GM23338 (cell line): ENCODE data around the gene MYOF. TPM values are rescaled to one million over a fixed set of nuclear protein-coding genes. Genes with fewer than 3 reads are reported as not detected.
A peak's percentile ranks its signal among the peaks of the same experiment; 100 is the strongest.

ENCODE experiments used
- ATAC-seq: fragments of 200-7000 bp; cut with Tn5 transposase; 3 replicates; pipeline ENCODE4 v1.9.1; 2020
- DNase-seq: peaks from one replicate; pipeline ENCODE4 v3.0.0-alpha.2; 2015; ENCODE audit warnings: low spot score
- H2AFZ ChIP-seq: fragments of 200-600 bp; sonication (generic); 2 replicates; pipeline ENCODE4 v1.8.0; 2016; ENCODE audit warnings: antibody characterized with exemption, mild to moderate bottlenecking, moderate library complexity
- H3F3A ChIP-seq: fragments of 200-600 bp; sonication (generic); replicated peaks from 2 replicates; pipeline ENCODE4 v1.8.0; 2017; ENCODE audit warnings: antibody characterized with exemption, mixed run types, low read depth
- H3K27ac ChIP-seq: fragments of 200-600 bp; sonication (generic); 2 replicates; pipeline ENCODE4 v1.6.1; 2016; ENCODE audit warnings: low read depth
- H3K27me3 ChIP-seq: fragments of 200-600 bp; sonication (generic); 2 replicates; pipeline ENCODE4 v1.8.0; 2016; ENCODE audit warnings: mild to moderate bottlenecking, mixed run types, moderate library complexity; ENCODE audit not compliant: insufficient read depth
- H3K36me3 ChIP-seq: fragments of 200-600 bp; sonication (generic); 2 replicates; pipeline ENCODE4 v1.8.0; 2016; ENCODE audit warnings: mild to moderate bottlenecking; ENCODE audit not compliant: insufficient read depth
- H3K4me1 ChIP-seq: fragments of 200-600 bp; sonication (generic); 2 replicates; pipeline ENCODE4 v1.8.0; 2016; ENCODE audit warnings: mild to moderate bottlenecking, moderate library complexity; ENCODE audit not compliant: insufficient read depth
- H3K4me2 ChIP-seq: fragments of 200-600 bp; sonication (generic); 2 replicates; pipeline ENCODE4 v1.7.1; 2017; ENCODE audit warnings: mixed run types
- H3K4me3 ChIP-seq: fragments of 200-600 bp; sonication (generic); 2 replicates; pipeline ENCODE4 v1.6.1; 2016; ENCODE audit warnings: mixed run types
- H3K79me2 ChIP-seq: fragments of 200-600 bp; sonication (generic); replicated peaks from 2 replicates; pipeline ENCODE4 v1.8.0; 2017; ENCODE audit warnings: mild to moderate bottlenecking; ENCODE audit not compliant: insufficient read depth
- H3K9me2 ChIP-seq: fragments of 200-600 bp; sonication (generic); 2 replicates; pipeline ENCODE4 v1.8.0; 2017; ENCODE audit not compliant: insufficient read depth
- H4K20me1 ChIP-seq: fragments of 200-600 bp; sonication (generic); replicated peaks from 2 replicates; pipeline ENCODE4 v1.8.0; 2017; ENCODE audit warnings: mild to moderate bottlenecking; ENCODE audit not compliant: insufficient read depth
- H3K27ac Mint-ChIP-seq: 2 replicates; pipeline ENCODE4 v1.8.0; 2020; ENCODE audit warnings: inconsistent platforms, mild to moderate bottlenecking, moderate library complexity, mixed read lengths
- H3K27me3 Mint-ChIP-seq: 3 replicates; pipeline ENCODE4 v1.8.0; 2022; ENCODE audit warnings: low read depth, mild to moderate bottlenecking, moderate library complexity, mixed read lengths, inconsistent platforms; ENCODE audit not compliant: insufficient read depth, poor library complexity
- H3K36me3 Mint-ChIP-seq: 3 replicates; pipeline ENCODE4 v1.8.0; 2021; ENCODE audit warnings: low read depth, mild to moderate bottlenecking, inconsistent platforms, moderate library complexity, mixed read lengths
- H3K4me1 Mint-ChIP-seq: 3 replicates; pipeline ENCODE4 v1.8.0; 2020; ENCODE audit warnings: mild to moderate bottlenecking, inconsistent platforms, mixed read lengths
- H3K4me3 Mint-ChIP-seq: 3 replicates; pipeline ENCODE4 v1.8.0; 2021; ENCODE audit warnings: moderate library complexity, mild to moderate bottlenecking, inconsistent platforms, mixed read lengths
- H3K9me3 Mint-ChIP-seq: 3 replicates; pipeline ENCODE4 v1.8.0; 2020; ENCODE audit warnings: moderate library complexity, mild to moderate bottlenecking, inconsistent platforms, mixed read lengths
- CREB1 ChIP-seq: fragments of 250-450 bp; sonication (Bioruptor Pico); IDR thresholded peaks from 2 replicates; pipeline ENCODE4 v1.5.0; 2020; ENCODE audit warnings: low read depth, mild to moderate bottlenecking, moderate library complexity
- JUNB ChIP-seq: IDR thresholded peaks from one replicate; pipeline ENCODE4 v1.6.1; 2016; ENCODE audit warnings: antibody characterized with exemption; ENCODE audit not compliant: unreplicated experiment
- POLR2AphosphoS5 ChIP-seq: IDR thresholded peaks from 2 replicates; pipeline ENCODE4 v1.6.1; 2016; ENCODE audit warnings: antibody characterized with exemption, low read depth
- STAT1 ChIP-seq: IDR thresholded peaks from one replicate; pipeline ENCODE4 v1.6.1; 2016; ENCODE audit warnings: antibody characterized with exemption; ENCODE audit not compliant: unreplicated experiment
- ZNF114 ChIP-seq: fragments of 250-450 bp; sonication (Bioruptor Pico); IDR thresholded peaks from 2 replicates; pipeline ENCODE4 v1.5.0; 2020; ENCODE audit warnings: mild to moderate bottlenecking, moderate library complexity
- ZNF331 ChIP-seq: fragments of 250-450 bp; sonication (Bioruptor Pico); IDR thresholded peaks from 2 replicates; pipeline ENCODE4 v1.5.0; 2020; ENCODE audit warnings: low read depth, mild to moderate bottlenecking, moderate library complexity
- polyA plus RNA-seq: library from polyadenylated mRNA; unstranded; fragments of >200 nt; fragmentation: Nextera tagmentation; extraction: Ambion mirVana; gene quantifications from 2 replicates; pipeline ENCODE4 v1.2.1, GENCODE V29; 2016
- total RNA-seq: library from RNA; depleted of rRNA; stranded (reverse); fragments of >200 nt; shearing (Covaris generic); gene quantifications from 2 replicates; pipeline ENCODE4 v1.2.3, GENCODE V29; 2014
- TF ChIP-seq, protein P1 (sequence below), 2 experiments: fragments of 200-600 bp in 1 of 2; sonication (generic) in 1 of 2; conservative IDR thresholded peaks; 2 replicates each; pipeline versions ENCODE4 v1.5.1 to v1.6.1; 2016 to 2017; ENCODE audit warnings: antibody characterized with exemption in 2 of 2, low read depth in 2 of 2, mild to moderate bottlenecking in 2 of 2, moderate library complexity in 1 of 2
- TF ChIP-seq, protein P2 (sequence below): IDR thresholded peaks from one replicate; pipeline ENCODE4 v1.6.1; 2018; ENCODE audit warnings: antibody characterized with exemption; ENCODE audit not compliant: unreplicated experiment
- TF ChIP-seq, protein P3 (sequence below): fragments of 250-450 bp; sonication (Bioruptor Pico); IDR thresholded peaks from 2 replicates; pipeline ENCODE4 v1.5.0; 2020; ENCODE audit warnings: mild to moderate bottlenecking, moderate library complexity
- TF ChIP-seq, protein P4 (sequence below): IDR thresholded peaks from 2 replicates; pipeline ENCODE4 v1.6.1; 2016; ENCODE audit warnings: antibody characterized with exemption

The MYOF gene
- total and polyA plus RNA-seq, 2 experiments from 2014 or later: 0.82 to 1.4 TPM

DNA sequence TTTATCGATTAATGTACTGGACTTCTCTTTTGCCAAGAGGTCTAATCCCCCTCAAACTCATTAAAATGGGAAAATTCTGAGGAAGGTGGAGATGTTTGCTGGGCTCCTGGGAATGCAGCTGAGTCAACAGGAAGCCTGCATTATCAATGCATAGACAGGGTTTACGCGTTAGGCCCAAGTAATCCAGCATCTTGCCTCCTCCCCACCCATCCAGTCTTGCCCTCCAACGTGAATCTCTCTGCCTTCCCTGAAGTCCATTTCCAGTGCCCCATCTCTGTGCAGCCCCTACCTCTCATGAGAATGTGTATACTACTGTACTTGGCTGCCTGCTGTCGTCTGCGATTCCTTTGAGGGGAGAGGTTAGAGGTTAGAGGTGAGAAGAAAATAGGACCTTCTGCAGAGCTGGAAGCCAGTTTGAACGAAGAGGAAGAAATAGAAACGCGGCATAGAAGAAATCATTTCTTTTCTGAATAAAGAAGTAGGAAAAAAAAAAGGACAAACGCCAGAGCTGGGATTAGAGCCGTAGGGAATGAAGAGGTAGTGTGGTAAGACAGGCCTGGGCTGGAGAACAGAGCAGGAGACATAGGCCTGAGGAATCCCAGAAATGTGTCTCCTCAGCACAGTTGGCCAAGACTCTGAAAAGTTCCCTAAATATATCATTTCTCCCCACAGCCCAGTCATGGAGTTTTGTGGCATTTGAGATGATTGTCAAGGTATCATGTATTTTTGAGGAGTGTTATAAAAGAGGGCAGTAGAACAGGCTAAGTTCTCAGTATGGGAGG is 75.6 kb downstream of the MYOF start:
- H3F3A ChIP-seq: no peaks in the 10 kb centered on the region
- peak overlapping the region; percentile 45 for H2AFZ ChIP-seq
- TF ChIP-seq, protein P1, sequence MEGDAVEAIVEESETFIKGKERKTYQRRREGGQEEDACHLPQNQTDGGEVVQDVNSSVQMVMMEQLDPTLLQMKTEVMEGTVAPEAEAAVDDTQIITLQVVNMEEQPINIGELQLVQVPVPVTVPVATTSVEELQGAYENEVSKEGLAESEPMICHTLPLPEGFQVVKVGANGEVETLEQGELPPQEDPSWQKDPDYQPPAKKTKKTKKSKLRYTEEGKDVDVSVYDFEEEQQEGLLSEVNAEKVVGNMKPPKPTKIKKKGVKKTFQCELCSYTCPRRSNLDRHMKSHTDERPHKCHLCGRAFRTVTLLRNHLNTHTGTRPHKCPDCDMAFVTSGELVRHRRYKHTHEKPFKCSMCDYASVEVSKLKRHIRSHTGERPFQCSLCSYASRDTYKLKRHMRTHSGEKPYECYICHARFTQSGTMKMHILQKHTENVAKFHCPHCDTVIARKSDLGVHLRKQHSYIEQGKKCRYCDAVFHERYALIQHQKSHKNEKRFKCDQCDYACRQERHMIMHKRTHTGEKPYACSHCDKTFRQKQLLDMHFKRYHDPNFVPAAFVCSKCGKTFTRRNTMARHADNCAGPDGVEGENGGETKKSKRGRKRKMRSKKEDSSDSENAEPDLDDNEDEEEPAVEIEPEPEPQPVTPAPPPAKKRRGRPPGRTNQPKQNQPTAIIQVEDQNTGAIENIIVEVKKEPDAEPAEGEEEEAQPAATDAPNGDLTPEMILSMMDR (conservative IDR thresholded peaks at IDR 0.05; ENCODE audit: low read depth in 2 of 2): no peak
- no peak for TF ChIP-seq JUNB
- TF ChIP-seq, protein P2, sequence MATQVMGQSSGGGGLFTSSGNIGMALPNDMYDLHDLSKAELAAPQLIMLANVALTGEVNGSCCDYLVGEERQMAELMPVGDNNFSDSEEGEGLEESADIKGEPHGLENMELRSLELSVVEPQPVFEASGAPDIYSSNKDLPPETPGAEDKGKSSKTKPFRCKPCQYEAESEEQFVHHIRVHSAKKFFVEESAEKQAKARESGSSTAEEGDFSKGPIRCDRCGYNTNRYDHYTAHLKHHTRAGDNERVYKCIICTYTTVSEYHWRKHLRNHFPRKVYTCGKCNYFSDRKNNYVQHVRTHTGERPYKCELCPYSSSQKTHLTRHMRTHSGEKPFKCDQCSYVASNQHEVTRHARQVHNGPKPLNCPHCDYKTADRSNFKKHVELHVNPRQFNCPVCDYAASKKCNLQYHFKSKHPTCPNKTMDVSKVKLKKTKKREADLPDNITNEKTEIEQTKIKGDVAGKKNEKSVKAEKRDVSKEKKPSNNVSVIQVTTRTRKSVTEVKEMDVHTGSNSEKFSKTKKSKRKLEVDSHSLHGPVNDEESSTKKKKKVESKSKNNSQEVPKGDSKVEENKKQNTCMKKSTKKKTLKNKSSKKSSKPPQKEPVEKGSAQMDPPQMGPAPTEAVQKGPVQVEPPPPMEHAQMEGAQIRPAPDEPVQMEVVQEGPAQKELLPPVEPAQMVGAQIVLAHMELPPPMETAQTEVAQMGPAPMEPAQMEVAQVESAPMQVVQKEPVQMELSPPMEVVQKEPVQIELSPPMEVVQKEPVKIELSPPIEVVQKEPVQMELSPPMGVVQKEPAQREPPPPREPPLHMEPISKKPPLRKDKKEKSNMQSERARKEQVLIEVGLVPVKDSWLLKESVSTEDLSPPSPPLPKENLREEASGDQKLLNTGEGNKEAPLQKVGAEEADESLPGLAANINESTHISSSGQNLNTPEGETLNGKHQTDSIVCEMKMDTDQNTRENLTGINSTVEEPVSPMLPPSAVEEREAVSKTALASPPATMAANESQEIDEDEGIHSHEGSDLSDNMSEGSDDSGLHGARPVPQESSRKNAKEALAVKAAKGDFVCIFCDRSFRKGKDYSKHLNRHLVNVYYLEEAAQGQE: no peak
- no peak for TF ChIP-seq CREB1 (CRISPR knock-in tag)
- no peak for TF ChIP-seq ZNF331 (CRISPR knock-in tag)
- no peak for TF ChIP-seq ZNF114
- TF ChIP-seq, protein P3, sequence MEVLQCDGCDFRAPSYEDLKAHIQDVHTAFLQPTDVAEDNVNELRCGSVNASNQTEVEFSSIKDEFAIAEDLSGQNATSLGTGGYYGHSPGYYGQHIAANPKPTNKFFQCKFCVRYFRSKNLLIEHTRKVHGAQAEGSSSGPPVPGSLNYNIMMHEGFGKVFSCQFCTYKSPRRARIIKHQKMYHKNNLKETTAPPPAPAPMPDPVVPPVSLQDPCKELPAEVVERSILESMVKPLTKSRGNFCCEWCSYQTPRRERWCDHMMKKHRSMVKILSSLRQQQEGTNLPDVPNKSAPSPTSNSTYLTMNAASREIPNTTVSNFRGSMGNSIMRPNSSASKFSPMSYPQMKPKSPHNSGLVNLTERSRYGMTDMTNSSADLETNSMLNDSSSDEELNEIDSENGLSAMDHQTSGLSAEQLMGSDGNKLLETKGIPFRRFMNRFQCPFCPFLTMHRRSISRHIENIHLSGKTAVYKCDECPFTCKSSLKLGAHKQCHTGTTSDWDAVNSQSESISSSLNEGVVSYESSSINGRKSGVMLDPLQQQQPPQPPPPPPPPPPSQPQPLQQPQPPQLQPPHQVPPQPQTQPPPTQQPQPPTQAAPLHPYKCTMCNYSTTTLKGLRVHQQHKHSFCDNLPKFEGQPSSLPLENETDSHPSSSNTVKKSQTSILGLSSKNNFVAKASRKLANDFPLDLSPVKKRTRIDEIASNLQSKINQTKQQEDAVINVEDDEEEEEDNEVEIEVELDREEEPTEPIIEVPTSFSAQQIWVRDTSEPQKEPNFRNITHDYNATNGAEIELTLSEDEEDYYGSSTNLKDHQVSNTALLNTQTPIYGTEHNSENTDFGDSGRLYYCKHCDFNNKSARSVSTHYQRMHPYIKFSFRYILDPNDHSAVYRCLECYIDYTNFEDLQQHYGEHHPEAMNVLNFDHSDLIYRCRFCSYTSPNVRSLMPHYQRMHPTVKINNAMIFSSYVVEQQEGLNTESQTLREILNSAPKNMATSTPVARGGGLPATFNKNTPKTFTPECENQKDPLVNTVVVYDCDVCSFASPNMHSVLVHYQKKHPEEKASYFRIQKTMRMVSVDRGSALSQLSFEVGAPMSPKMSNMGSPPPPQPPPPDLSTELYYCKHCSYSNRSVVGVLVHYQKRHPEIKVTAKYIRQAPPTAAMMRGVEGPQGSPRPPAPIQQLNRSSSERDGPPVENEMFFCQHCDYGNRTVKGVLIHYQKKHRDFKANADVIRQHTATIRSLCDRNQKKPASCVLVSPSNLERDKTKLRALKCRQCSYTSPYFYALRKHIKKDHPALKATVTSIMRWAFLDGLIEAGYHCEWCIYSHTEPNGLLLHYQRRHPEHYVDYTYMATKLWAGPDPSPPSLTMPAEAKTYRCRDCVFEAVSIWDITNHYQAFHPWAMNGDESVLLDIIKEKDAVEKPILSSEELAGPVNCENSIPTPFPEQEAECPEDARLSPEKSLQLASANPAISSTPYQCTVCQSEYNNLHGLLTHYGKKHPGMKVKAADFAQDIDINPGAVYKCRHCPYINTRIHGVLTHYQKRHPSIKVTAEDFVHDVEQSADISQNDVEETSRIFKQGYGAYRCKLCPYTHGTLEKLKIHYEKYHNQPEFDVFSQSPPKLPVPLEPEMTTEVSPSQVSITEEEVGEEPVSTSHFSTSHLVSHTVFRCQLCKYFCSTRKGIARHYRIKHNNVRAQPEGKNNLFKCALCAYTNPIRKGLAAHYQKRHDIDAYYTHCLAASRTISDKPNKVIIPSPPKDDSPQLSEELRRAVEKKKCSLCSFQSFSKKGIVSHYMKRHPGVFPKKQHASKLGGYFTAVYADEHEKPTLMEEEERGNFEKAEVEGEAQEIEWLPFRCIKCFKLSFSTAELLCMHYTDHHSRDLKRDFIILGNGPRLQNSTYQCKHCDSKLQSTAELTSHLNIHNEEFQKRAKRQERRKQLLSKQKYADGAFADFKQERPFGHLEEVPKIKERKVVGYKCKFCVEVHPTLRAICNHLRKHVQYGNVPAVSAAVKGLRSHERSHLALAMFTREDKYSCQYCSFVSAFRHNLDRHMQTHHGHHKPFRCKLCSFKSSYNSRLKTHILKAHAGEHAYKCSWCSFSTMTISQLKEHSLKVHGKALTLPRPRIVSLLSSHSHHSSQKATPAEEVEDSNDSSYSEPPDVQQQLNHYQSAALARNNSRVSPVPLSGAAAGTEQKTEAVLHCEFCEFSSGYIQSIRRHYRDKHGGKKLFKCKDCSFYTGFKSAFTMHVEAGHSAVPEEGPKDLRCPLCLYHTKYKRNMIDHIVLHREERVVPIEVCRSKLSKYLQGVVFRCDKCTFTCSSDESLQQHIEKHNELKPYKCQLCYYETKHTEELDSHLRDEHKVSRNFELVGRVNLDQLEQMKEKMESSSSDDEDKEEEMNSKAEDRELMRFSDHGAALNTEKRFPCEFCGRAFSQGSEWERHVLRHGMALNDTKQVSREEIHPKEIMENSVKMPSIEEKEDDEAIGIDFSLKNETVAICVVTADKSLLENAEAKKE: no peak
- no peak for TF ChIP-seq POLR2AphosphoS5
- TF ChIP-seq, protein P4, sequence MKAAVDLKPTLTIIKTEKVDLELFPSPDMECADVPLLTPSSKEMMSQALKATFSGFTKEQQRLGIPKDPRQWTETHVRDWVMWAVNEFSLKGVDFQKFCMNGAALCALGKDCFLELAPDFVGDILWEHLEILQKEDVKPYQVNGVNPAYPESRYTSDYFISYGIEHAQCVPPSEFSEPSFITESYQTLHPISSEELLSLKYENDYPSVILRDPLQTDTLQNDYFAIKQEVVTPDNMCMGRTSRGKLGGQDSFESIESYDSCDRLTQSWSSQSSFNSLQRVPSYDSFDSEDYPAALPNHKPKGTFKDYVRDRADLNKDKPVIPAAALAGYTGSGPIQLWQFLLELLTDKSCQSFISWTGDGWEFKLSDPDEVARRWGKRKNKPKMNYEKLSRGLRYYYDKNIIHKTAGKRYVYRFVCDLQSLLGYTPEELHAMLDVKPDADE: no peak
- TF ChIP-seq STAT1: no peak
- no peak overlapping the region for H3K4me2 ChIP-seq
- H3K4me1 ChIP-seq: 0 out of 2 replicates have a peak, but pooled peaks cover 3% of the 10 kb centered on the region
- H3K36me3 Mint-ChIP-seq: no peaks in the 10 kb centered on the region
- no peak overlapping the region for H3K4me3 ChIP-seq
- no peaks in the 10 kb centered on the region for H4K20me1 ChIP-seq
- no peaks in the 10 kb centered on the region for H3K36me3 ChIP-seq
- H3K9me3 Mint-ChIP-seq: peaks cover 3% of the 10 kb centered on the region; the same call in 2 of the 3 replicates
- no peak overlapping the region for H3K4me3 Mint-ChIP-seq
- H3K27ac Mint-ChIP-seq: no peak overlapping the region
- H3K79me2 ChIP-seq: no peaks in the 10 kb centered on the region
- DNase-seq: no peak
- ATAC-seq: no peak; the same call in 2 of the 3 replicates
- peak overlapping the region; percentile 7; the same call in 1 of the 2 replicates for H3K27ac ChIP-seq
- H3K27me3 ChIP-seq: no peaks in the 10 kb centered on the region
- peaks cover 4% of the 10 kb centered on the region for H3K27me3 Mint-ChIP-seq
- peaks cover 7% of the 10 kb centered on the region for H3K4me1 Mint-ChIP-seq
- peaks cover 8% of the 10 kb centered on the region; the same call in 1 of the 2 replicates for H3K9me2 ChIP-seq
